Measurements from ENCODE around the gene TNS1.

Gene TNS1

GRCh38 chr2:217753460-217754200 is 249.2 kb downstream of the TNS1 start:
- peak; percentile 42 for DNase-seq

- DNase-seq, result no peak
Measured at GRCh38 chr2:217752714-217753459, 249.9 kb downstream of the TNS1 start.

GRCh38 chr2:217751952-217752351 is 250.8 kb downstream of the TNS1 start:
- no peak for DNase-seq

- DNase-seq, result no peak
Measured at GRCh38 chr2:217751192-217751591, 251.6 kb downstream of the TNS1 start.
